Eye (tissue), 1 donor: ENCODE data around the gene DRAM2.

ENCODE experiments used
- DNase-seq: peaks from one replicate; pipeline ENCODE4 v3.0.0-alpha.2; 2015

The DRAM2 gene

DNA sequence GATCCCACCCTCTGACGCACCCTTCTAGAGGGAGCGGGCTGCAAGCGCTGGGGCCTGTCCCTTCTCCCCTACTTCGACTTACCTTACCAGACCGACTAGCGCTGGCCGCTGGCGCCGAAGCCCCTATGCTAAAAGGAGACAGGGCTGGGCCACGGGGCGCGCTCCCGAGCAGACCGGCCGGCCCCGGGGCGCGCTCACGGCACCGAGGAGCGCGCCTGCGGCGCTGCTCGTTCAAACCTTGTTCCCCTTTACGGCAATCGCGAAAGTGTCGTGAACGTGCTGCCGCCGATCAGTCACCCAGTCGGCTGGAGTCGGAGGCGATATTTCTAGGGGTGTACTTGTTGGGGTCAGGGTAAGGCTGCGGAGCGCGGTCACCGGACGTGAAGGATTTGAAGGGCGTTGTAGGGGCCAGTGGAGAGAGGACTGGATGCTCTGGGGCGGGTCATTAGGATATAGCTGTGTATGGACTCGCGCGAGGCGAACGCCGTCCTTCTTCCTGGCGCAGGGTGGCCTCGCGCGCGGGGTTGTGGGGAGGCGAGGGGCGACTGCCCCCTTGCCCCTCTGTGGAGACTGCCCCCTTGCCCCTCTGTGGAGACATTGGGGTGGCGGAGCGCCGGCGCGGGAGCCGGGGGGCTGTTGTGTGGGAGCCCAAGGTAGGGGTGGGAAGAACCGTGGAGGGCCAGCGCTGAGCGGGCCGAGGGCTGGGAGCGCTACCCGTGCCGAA, at the start of gene DRAM2, which contains the start of gene CEPT1:
Gene DRAM2, minus strand, starts transcription at position 138 of the 724 bp plus-strand sequence. CDS start 8,539 bp downstream, outside the sequence.
Gene CEPT1, plus strand, starts transcription at position 268 of the 724 bp plus-strand sequence. CDS start 7,492 bp downstream, outside the sequence.
- DNase-seq = peak; percentile 99

- no peak for DNase-seq
These were observed 44.8 kb upstream of the DRAM2 start for GRCh38 chr1:111184663-111185062.

DNA sequence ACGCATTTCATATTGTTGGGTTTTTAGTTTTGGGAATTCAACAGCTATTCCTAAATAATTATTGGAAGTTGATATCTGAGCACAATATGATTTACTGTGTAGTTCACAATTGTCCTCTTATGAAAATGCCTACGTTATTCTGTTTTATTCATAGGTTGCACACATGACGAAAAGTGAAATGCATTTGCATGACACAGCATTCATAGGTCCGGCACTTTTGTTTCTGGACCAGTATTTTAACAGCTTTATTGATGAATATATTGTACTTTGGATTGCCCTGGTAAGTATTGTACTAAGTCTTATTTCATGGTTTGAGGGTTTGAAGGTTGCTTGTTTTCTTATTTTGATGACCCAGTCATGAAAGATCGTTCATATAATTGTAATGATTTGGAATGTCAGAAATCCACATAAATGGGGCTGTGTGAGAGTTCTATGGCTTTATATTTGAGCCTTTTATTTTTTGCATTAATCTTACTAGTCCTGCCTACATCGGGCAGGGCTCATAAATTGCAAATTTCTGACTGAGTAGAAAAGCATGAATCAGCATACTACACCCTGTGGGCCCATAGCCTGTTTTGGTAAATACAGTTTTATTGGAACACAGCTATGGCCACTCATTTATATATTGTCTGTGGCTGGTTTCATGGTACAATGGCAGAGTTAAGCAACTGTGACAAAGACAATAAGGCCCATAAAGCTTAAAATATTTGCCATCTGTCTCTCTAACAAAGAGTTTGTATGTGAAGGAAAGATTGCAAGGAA, 43.6 kb upstream of the DRAM2 start:
- no peak for DNase-seq

- no peak for DNase-seq
These were observed 42.2 kb upstream of the DRAM2 start for GRCh38 chr1:111182052-111182451.

DNA sequence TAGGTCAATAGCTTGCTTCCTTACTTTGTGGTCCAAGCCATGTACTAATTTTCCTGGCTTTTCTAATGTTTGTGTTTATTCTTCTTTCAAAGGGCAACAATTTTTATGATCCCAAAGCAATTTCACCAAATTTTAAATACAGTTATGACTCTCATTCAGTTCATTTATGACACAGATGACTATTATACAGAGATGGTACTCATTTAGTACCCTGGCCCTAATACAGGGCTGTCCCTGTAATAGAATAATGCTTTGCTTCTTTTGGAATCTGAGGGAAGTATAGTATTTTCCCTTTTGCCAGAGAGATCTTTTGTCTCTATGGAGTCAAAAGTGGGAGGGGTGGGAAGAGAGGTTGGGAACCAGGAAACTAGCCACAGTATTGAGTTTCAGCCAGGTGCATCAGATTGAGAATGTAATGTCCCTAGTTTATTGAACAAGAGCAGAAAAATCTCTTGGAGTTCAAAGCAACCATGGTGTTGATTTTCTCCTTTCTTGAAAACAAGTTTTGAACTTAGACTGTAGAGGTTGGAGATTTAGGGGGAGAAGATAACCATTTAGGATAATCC, 40.2 kb upstream of the DRAM2 start:
- DNase-seq = no peak

GRCh38 chr1:111176678-111177077, 36.8 kb upstream of the DRAM2 start:
- DNase-seq = no peak

DNA sequence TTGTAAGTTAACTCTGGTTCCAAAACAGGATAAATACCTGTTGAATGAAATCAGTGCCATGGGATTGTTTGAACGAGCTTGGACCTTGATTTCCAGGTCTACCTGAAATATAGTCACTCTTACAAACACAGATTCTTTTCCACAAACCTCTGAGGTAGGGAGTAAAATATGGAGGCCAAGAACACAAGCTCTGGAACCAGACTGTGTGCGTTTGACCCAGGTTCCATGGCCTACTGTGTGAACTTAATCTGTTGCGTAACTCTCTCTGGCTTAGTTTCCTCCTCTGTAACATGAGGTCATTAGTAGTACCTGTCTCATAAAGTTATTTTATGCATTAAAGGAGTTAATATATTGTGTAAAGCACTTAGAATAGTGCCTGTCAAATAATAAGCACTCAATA, 35.5 kb upstream of the DRAM2 start:
- DNase-seq = no peak

GRCh38 chr1:111174070-111174469, 34.2 kb upstream of the DRAM2 start:
- DNase-seq = no peak

DNA sequence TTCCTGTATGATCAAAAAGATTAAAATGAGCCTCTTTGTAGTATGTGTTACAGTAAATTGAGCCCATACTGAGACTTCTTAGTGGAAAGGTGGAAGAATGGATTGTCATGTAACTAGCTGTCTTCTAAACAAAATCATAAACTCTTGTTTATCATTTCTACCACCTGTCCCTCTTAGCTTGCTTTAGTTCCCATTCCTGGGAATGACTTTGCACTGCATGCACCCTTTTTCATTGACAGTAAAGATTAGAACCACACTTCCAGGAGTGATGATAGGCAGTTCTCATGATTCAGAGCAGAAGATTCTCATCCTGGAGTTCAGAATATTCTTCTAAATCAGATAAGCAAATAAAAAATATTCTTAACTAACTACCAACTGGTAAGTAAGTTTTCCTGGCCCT, 32.6 kb upstream of the DRAM2 start:
- no peak for DNase-seq

DNA sequence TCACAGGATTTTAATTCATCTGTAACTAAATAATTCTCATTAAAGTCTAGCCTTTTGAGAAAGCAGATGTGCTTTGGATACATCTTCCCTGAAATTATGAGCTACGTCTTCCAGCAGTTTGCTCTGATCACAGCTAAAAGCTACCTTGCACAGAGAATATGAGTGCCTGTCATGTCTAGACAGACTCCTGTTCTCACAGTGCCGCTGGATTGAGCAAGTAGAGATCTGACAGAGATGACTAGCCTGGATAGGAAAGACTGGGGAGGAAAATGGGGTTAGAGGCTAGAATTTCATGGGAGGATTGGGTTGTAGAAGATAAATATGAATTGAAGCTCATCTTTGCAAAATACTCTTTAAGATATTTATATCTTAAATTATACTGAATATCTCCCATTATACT, 24.3 kb upstream of the DRAM2 start:
- no peak for DNase-seq

GRCh38 chr1:111163363-111163762, 23.5 kb upstream of the DRAM2 start:
- no peak for DNase-seq

- no peak for DNase-seq
These were observed 22.6 kb upstream of the DRAM2 start for GRCh38 chr1:111162488-111162880.

DNA sequence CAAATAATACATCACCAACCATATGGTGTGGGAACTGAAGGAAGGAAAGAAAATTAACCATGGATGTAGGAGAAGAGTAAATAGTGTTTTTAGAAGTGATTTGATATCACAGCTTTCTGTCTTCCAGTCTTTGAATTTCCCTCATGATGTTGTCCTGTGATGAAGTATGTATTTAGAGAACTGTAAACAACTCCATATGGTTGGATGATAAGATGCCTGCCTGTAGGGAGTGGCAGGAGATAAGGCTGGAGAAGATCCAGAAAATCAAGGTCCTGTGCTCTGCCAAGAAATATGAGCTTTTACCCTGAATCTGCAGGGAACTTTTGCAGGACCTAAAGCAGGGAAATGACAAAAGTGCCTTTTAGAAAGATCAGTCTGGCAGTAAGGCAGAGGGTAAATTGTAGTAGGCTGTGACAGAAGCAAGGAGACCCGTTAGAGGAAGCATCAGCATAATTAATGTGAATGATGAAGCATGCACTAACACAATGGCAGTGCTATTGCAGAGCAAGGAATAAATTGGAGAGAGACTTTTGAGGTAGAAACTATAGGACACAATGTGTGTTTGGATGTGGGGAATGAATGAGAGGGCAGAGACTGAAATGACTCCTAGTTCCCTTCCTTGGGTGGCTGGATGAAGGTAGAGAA, 22.1 kb upstream of the DRAM2 start:
- peak; percentile 9 for DNase-seq

DNA sequence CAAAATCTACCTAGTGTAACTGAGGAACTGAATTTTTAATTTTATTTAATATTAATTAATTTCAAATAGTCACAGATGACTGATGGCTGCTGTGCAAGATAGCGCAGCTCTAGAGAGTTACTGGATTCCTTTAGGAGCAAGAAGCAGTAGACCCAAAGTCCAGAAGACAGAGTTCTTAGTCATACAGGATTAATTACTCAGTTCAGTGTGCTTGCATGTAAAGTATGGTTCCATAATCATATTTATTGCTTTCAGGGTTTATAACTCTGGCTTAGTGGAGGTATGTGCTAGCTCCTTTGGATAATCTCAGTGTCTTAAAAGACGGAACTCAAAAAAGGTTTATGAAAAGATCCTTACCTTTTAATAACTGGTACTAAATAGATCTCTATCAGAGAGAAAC, 17.5 kb upstream of the DRAM2 start:
- DNase-seq = no peak

GRCh38 chr1:111154021-111154999, 14.4 kb upstream of the DRAM2 start:
- DNase-seq = no peak

DNA sequence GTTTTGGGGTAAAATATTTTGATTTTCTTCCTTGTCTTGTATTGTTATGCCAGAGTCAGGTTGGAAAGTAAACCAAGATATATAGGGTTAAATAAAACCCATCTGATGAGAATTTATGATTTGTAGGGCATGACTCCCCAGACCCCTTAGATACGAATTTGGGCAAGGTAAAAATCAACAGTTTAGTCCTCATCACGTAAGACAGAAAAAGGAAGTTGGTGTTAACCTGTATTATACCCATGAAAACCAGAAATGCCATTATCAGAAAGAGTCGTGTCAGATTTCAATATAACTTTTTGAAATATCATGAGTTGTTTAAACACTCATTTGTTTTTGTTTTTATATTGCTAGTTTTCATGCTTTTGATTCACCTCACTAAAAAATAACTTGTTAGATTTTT, 11.9 kb upstream of the DRAM2 start:
- no peak for DNase-seq

DNA sequence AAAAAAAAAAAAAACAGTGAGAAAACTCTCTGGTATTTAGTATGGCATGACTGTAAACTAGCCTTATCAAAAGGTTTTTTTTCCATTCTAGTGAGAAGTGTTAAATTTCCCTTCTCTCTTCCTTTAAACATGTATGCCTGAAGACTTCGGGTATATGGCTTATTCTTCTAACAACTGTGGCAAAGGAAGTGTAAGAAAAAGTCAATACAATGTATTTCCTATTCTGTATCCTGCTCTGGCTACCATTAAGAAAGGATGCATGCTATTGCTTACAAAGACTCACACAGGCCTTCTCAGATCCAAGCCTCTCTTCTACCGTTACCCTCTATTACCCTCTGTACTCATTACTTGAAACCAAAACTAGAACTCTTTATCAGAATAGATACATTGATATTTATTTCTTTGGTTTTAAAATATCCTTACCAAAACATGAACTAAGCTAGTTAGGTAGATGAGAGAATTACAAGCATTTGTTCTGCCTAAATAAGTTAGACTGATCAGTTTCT, 8.5 kb upstream of the DRAM2 start:
- no peak for DNase-seq

- DNase-seq = no peak
These were observed 8.1 kb upstream of the DRAM2 start for GRCh38 chr1:111147948-111148347.

- DNase-seq = no peak
These were observed 6.3 kb upstream of the DRAM2 start for GRCh38 chr1:111145963-111146768.

DNA sequence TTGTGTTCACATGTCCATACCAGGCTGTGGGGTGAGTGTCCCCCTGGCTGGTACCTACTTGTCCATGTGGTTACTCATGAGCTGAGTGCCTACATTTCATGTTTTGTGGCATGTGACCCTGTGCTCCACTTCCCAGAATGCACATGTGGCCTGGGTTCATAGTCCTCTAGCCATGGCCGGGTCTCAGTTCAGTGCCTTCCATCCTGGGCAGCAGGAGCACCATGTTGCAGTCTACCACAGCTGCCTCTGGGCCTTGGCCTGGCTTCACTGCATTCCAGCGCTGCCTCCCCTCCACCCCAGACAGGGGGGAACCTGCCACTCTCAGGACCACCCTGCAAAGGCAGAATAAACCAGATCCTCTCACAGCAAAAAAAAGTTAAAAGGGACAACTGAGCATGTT, 5.6 kb upstream of the DRAM2 start:
- no peak for DNase-seq

DNA sequence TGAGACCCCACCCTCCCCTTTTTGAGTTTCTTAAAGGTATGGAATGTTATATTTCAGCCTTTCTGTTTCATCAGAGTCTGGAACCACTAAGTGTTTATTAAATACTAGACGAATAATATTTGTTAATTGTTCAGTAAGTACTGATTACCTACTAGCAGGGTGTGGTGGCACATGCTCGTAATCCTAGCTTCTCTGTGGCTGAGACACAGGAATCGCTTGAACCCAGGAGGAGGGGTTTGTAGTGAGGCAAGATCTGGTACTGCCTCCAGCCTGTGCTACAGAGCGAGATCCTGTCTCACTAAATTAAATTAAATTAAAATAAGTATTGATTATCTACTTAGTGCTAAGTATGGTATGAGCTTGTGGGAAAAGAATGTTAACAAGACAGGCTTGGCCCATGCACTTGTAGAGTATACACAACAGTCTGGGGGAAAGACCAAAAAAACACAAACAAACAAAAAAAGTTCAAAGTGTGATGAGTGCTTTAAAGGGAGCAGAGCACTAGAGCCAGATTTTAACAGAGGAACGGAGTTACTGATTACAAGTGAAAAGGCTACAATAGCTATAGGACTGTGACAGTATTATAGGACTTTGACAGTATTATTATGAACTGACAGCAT, 2.6 kb upstream of the DRAM2 start:
- no peak for DNase-seq
